ENCODE results near the gene TLL2. TPM values are rescaled to one million over a fixed set of nuclear protein-coding genes. Genes with fewer than 3 reads are reported as not detected.

TLL2 gene
- total RNA-seq (under 1 TPM; 0.09 to 0.47 TPM), polyA plus RNA-seq (ENCODE audit: insufficient read length in 6 of 6) (under 1 TPM; 0.22 to 0.69 (median 0.29) TPM)
- long read RNA-seq, donor 1: 0 reads
- long read RNA-seq, donor 2: 0 reads
- long read RNA-seq, donor 3: 0 reads
- long read RNA-seq, donor 4: 0 reads
- long read RNA-seq, donor 5: 0 reads
- long read RNA-seq, donor 6: 0 reads
- long read RNA-seq, donor 7: 0 reads
- long read RNA-seq, donor 8: 0 reads
- long read RNA-seq, donor 9: 0 reads
- long read RNA-seq, donor 10: 0 reads
- long read RNA-seq, donor 11: 0 reads
- long read RNA-seq, donor 12: 0 reads

GRCh38 chr10:96513698-96514561 is at the start of gene TLL2:
Gene TLL2 (minus strand): TSS chr10:96513926. CDS start chr10:96513685, 241 bp downstream.
- Histone ChIP-seq H3K4me3 (peak within 1 kb of the TSS; percentile 35 to 43), H3K4me1 (peaks cover 18 to 27% of the 10 kb centered on the region in 2 donors), H3K36me3 (peaks cover 0 to 8% of the 10 kb centered on the region in 2 donors), H3K9me3 (no peaks in the 10 kb centered on the region), H3K27me3 (peaks cover 26 to 72% of the 10 kb centered on the region in 2 donors), H3K27ac (no peak within 1 kb of the TSS)
- ATAC-seq (peak; percentile 95), DNase-seq (peak; percentile 67 to 92 (median 83))
- intact Hi-C loops (cut with DNase I): no loop called here
- peak; percentile 54 to 55 for TF ChIP-seq CTCF (IDR thresholded peaks at IDR 0.05)

- Histone ChIP-seq H3K9me3 (no peaks in the 10 kb centered on the region), H3K27ac (no peak overlapping the region), H3K4me1 (no peaks in the 10 kb centered on the region), H3K27me3 (no peaks in the 10 kb centered on the region), H3K36me3 (peaks cover 0 to 75% of the 10 kb centered on the region in 2 donors), H3K4me3 (no peak overlapping the region)
- intact Hi-C loops (cut with DNase I): no loop called here
- ATAC-seq (no peak), DNase-seq (no peak)
- TF ChIP-seq CTCF (IDR thresholded peaks at IDR 0.05): no peak
Observed at GRCh38 chr10:96560966-96561887, 47.5 kb upstream of the TLL2 start.

GRCh38 chr10:96560489-96560888 is 46.8 kb upstream of the TLL2 start:
- no peaks in the 10 kb centered on the region for H3K27me3 ChIP-seq
- intact Hi-C loops (cut with DNase I): no loop called here
- H3K9me3 ChIP-seq: no peaks in the 10 kb centered on the region
- H3K4me3 ChIP-seq: no peak overlapping the region
- no peaks in the 10 kb centered on the region for H3K4me1 ChIP-seq
- H3K27ac ChIP-seq: no peak overlapping the region
- no peak for TF ChIP-seq CTCF (IDR thresholded peaks at IDR 0.05)
- DNase-seq: no peak
- peaks cover 0 to 78% of the 10 kb centered on the region in 2 donors for H3K36me3 ChIP-seq
- ATAC-seq: no peak

GRCh38 chr10:96556003-96556402 is 42.3 kb upstream of the TLL2 start:
- Histone ChIP-seq H3K4me1 (no peaks in the 10 kb centered on the region), H3K36me3 (peaks cover 0 to 86% of the 10 kb centered on the region in 2 donors), H3K27me3 (no peaks in the 10 kb centered on the region), H3K4me3 (no peak overlapping the region), H3K27ac (no peak overlapping the region), H3K9me3 (no peaks in the 10 kb centered on the region)
- no peak for TF ChIP-seq CTCF (IDR thresholded peaks at IDR 0.05)
- ATAC-seq (no peak), DNase-seq (peak in 1 of 4 donors; percentile 26)
- intact Hi-C loops (cut with DNase I): no loop called here

Data from left lung (tissue), 14 donors.